ENCODE measurements around the gene ACOX3. TPM values are rescaled to one million over a fixed set of nuclear protein-coding genes. Genes with fewer than 3 reads are reported as not detected.

Gene ACOX3
- polyA plus RNA-seq, 2 of the 4 experiments (the other 2 are of a cell fraction), result 4.9 to 8.2 TPM

DNA sequence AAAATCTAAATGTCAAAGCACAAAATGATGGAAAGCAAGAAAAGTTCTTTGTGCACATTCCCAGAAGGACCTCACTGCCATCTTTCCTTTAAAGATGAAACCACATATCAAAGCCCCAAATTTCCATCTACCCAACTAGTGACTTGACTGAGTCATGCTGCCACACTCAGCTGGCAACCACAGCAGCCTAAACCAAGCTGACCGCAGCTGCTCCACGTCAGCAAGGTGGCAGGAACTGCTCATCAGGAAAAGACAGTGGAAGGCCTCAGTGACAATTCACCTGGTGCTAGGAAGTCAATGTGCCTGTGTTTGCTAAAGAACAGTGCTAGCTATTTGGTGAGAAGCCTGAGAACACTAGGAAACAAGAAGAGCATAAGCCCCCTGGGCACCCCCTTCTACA, 26.1 kb downstream of the ACOX3 start:
- ChIA-PET POLR2A (no interaction called here), CTCF (interaction anchor here (1.7 kb wide), 1 partner anchor 148 kb away, joined by 5 read pairs; no protein-coding TSS in a partner anchor)
- Histone ChIP-seq H3K4me1 (peaks cover 11% of the 10 kb centered on the region), H3K4me3 (no peak overlapping the region), H3K27ac (no peak overlapping the region), H3K4me2 (no peak overlapping the region), H3K9me3 (no peaks in the 10 kb centered on the region)
- ATAC-seq, result no peak
- 95% methylated on average over 2 of the region's 2 CpGs for WGBS (ENCODE audit: missing lambda C conversion rate)
- no peak for DNase-seq (ENCODE audit: low read depth in 1 of 2, low spot score in 1 of 2)
- TF ChIP-seq SREBF2 (IDR thresholded peaks at IDR 0.05) (no peak), NPAS2 (CRISPR knock-in tag; IDR thresholded peaks at IDR 0.05; ENCODE audit: borderline replicate concordance) (no peak), CHD2 (IDR thresholded peaks at IDR 0.05; ENCODE audit: low read length, partially characterized antibody) (no peak), NFE2L2 (conservative IDR thresholded peaks at IDR 0.05; ENCODE audit: low read length) (no peak), RCOR1 (IDR thresholded peaks at IDR 0.05; ENCODE audit: low read depth, low read length) (no peak), EHF (CRISPR knock-in tag; IDR thresholded peaks at IDR 0.05) (no peak), ZSCAN20 (CRISPR knock-in tag; IDR thresholded peaks at IDR 0.05) (no peak), PHF8 (IDR thresholded peaks at IDR 0.05; ENCODE audit: borderline replicate concordance, low read depth) (no peak), BHLHE40 (IDR thresholded peaks at IDR 0.05; ENCODE audit: low read depth, low read length) (no peak), CHD4 (IDR thresholded peaks at IDR 0.05; ENCODE audit: borderline replicate concordance) (no peak), ESRRA (IDR thresholded peaks at IDR 0.05; ENCODE audit: borderline replicate concordance, low read length) (no peak), JUNB (IDR thresholded peaks at IDR 0.05) (no peak), RARB (CRISPR knock-in tag; IDR thresholded peaks at IDR 0.05) (no peak), GATA3 (IDR thresholded peaks at IDR 0.05; ENCODE audit: borderline replicate concordance) (no peak)
- TF ChIP-seq, protein P1, sequence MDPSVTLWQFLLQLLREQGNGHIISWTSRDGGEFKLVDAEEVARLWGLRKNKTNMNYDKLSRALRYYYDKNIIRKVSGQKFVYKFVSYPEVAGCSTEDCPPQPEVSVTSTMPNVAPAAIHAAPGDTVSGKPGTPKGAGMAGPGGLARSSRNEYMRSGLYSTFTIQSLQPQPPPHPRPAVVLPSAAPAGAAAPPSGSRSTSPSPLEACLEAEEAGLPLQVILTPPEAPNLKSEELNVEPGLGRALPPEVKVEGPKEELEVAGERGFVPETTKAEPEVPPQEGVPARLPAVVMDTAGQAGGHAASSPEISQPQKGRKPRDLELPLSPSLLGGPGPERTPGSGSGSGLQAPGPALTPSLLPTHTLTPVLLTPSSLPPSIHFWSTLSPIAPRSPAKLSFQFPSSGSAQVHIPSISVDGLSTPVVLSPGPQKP (IDR thresholded peaks at IDR 0.05; ENCODE audit: low read depth, low read length), result no peak
- TF ChIP-seq, protein P2, sequence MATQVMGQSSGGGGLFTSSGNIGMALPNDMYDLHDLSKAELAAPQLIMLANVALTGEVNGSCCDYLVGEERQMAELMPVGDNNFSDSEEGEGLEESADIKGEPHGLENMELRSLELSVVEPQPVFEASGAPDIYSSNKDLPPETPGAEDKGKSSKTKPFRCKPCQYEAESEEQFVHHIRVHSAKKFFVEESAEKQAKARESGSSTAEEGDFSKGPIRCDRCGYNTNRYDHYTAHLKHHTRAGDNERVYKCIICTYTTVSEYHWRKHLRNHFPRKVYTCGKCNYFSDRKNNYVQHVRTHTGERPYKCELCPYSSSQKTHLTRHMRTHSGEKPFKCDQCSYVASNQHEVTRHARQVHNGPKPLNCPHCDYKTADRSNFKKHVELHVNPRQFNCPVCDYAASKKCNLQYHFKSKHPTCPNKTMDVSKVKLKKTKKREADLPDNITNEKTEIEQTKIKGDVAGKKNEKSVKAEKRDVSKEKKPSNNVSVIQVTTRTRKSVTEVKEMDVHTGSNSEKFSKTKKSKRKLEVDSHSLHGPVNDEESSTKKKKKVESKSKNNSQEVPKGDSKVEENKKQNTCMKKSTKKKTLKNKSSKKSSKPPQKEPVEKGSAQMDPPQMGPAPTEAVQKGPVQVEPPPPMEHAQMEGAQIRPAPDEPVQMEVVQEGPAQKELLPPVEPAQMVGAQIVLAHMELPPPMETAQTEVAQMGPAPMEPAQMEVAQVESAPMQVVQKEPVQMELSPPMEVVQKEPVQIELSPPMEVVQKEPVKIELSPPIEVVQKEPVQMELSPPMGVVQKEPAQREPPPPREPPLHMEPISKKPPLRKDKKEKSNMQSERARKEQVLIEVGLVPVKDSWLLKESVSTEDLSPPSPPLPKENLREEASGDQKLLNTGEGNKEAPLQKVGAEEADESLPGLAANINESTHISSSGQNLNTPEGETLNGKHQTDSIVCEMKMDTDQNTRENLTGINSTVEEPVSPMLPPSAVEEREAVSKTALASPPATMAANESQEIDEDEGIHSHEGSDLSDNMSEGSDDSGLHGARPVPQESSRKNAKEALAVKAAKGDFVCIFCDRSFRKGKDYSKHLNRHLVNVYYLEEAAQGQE (IDR thresholded peaks at IDR 0.05), result no peak
- TF ChIP-seq, protein P3, sequence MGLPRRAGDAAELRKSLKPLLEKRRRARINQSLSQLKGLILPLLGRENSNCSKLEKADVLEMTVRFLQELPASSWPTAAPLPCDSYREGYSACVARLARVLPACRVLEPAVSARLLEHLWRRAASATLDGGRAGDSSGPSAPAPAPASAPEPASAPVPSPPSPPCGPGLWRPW (IDR thresholded peaks at IDR 0.05), result no peak
- TF ChIP-seq, protein P4, sequence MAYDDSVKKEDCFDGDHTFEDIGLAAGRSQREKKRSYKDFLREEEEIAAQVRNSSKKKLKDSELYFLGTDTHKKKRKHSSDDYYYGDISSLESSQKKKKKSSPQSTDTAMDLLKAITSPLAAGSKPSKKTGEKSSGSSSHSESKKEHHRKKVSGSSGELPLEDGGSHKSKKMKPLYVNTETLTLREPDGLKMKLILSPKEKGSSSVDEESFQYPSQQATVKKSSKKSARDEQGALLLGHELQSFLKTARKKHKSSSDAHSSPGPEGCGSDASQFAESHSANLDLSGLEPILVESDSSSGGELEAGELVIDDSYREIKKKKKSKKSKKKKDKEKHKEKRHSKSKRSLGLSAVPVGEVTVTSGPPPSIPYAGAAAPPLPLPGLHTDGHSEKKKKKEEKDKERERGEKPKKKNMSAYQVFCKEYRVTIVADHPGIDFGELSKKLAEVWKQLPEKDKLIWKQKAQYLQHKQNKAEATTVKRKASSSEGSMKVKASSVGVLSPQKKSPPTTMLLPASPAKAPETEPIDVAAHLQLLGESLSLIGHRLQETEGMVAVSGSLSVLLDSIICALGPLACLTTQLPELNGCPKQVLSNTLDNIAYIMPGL (CRISPR knock-in tag; IDR thresholded peaks at IDR 0.05; ENCODE audit: borderline replicate concordance), result no peak
- FAIRE-seq, result no peak

DNA sequence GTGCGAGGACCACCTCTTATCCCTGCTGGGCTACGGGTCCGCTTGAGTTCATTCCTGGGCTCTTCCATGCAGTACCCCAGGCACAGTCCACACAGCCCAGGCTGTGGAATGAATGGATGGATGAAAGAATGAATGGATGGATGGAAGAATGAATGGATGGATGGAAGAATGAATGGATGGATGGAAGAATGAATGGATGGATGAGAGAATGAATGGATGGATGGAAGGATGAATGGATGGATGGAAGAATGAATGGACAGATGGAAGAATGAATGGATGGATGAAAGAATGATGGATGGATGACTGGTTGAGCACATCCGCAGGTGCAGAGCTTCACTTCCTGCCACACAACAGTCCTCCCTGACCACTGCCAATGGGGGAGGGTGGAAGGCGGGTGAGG, 28.2 kb downstream of the ACOX3 start:
- Histone ChIP-seq H3K9me3 (no peaks in the 10 kb centered on the region), H3K4me1 (0 out of 3 replicates have a peak, but pooled peaks cover 6% of the 10 kb centered on the region), H3K4me3 (no peak overlapping the region), H3K27ac (no peak overlapping the region), H3K4me2 (no peak overlapping the region)
- ChIA-PET CTCF (interaction anchor here (5.5 kb wide), 1 partner anchor 146 kb away, joined by 51 read pairs; the partner anchor contains the start of gene HTRA3), POLR2A (no interaction called here)
- WGBS (ENCODE audit: missing lambda C conversion rate), result 92% methylated on average over 4 of the region's 5 CpGs
- ATAC-seq, result no peak
- TF ChIP-seq HDAC2 (IDR thresholded peaks at IDR 0.05), result no peak
- TF ChIP-seq GATA3 (IDR thresholded peaks at IDR 0.05; ENCODE audit: borderline replicate concordance), result no peak
- TF ChIP-seq, protein P2 (IDR thresholded peaks at IDR 0.05), result no peak
- FAIRE-seq, result no peak
- DNase-seq (ENCODE audit: low read depth in 1 of 2, low spot score in 1 of 2), result no peak
